OCI-LY3 (cell line): Measurements from ENCODE around the gene LEPROT.
"Not testable (repeated sequence)": the region's sequence is repeated elsewhere in the genome, so short reads cannot be mapped to it uniquely, and the experiment has no call there.

Source experiments
- H2AFZ ChIP-seq: fragments of 200-600, 300-600 bp; shearing (Covaris generic); 2 replicates; pipeline ENCODE4 v1.6.0; 2014; ENCODE audit warnings: antibody characterized with exemption, low read depth, low read length
- H3K27ac ChIP-seq: fragments of 200-600, 300-600 bp; sonication (generic); 2 replicates; pipeline ENCODE4 v1.5.1; 2014; ENCODE audit warnings: mild to moderate bottlenecking, low read length, moderate library complexity, mixed read lengths
- H3K27me3 ChIP-seq: fragments of 200-600, 300-600 bp; sonication (generic); 2 replicates; pipeline ENCODE4 v1.6.1; 2014; ENCODE audit warnings: low read depth, low read length, mixed read lengths
- H3K36me3 ChIP-seq: fragments of 200-600, 300-600 bp; sonication (generic); replicated peaks from 2 replicates; pipeline ENCODE3; 2014; ENCODE audit warnings: low read depth, low read length, mixed read lengths
- H3K4me1 ChIP-seq: fragments of 300-600, 200-600 bp; sonication (generic); 2 replicates; pipeline ENCODE4 v1.6.1; 2014; ENCODE audit warnings: low read length, mixed read lengths
- H3K4me2 ChIP-seq: fragments of 200-600, 300-600 bp; sonication (generic); 2 replicates; pipeline ENCODE4 v1.6.1; 2014; ENCODE audit warnings: low read length, mixed read lengths
- H3K4me3 ChIP-seq: fragments of 300-600, 200-600 bp; sonication (generic); 2 replicates; pipeline ENCODE4 v1.5.1; 2014; ENCODE audit warnings: antibody characterized with exemption, mild to moderate bottlenecking, low read length, moderate library complexity
- H3K79me2 ChIP-seq: fragments of 300-600, 200-600 bp; shearing (Covaris generic); 2 replicates; pipeline ENCODE4 v1.6.1; 2014; ENCODE audit warnings: mild to moderate bottlenecking, low read length, mixed read lengths
- H3K9ac ChIP-seq: fragments of 300-600, 200-600 bp; shearing (Covaris generic); 2 replicates; pipeline ENCODE4 v1.6.0; 2014; ENCODE audit warnings: mild to moderate bottlenecking, low read length, moderate library complexity
- H3K9me3 ChIP-seq: fragments of 200-600, 300-600 bp; shearing (Covaris generic); 2 replicates; pipeline ENCODE4 v1.6.1; 2014; ENCODE audit warnings: low read length, mixed read lengths; ENCODE audit not compliant: insufficient read depth
- H4K20me1 ChIP-seq: fragments of 200-600, 300-600 bp; sonication (generic); 2 replicates; pipeline ENCODE4 v1.6.1; 2016; ENCODE audit warnings: low read length, mixed read lengths; ENCODE audit not compliant: insufficient read depth
- EZH2phosphoT487 ChIP-seq: fragments of 200-600 bp; shearing (Covaris generic); IDR thresholded peaks from 2 replicates; pipeline ENCODE4 v1.6.1; 2018; ENCODE audit warnings: antibody characterized with exemption, mixed run types, low read depth
- TF ChIP-seq, protein P1 (sequence below): fragments of 200-600, 300-600 bp; sonication (generic); IDR thresholded peaks from 2 replicates; pipeline ENCODE4 v1.5.1; 2014; ENCODE audit warnings: antibody characterized with exemption, low read length, low read depth

The LEPROT gene

DNA sequence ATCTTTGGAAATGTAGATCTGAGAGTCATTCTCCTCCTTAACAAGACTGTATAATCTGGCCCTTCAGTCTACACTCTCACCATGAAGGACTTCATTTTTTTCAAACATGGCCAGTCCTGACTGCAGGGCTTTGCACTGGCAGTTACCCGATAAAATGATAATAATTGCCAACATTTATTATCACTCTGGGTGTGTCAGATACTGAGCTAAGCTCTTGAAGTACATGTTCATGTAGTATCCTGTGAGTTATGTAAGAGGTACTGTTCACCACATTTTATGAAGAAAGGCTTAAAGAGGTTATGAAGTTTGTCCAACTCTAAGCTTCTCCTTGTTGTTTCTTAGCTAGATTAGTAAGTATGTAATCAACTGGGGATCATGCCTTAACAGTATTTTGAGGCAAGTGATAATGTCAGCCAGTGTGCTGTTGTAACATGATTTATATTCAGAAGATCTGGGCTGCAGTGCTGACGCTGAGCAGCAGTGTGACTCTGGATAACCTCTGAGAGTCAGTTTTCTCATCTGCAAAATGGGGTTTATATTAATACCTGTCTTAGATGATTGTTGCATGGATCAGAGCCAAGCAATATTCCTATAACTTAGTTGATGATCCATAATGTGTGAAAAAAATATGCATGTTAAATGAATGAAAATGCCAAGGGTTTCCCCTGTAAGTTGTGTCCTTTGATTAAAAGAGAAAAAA lies 42.1 kb upstream of the LEPROT start:
- H3K9ac ChIP-seq = no peak overlapping the region
- H3K36me3 ChIP-seq = no peaks in the 10 kb centered on the region
- H3K79me2 ChIP-seq = no peaks in the 10 kb centered on the region
- H3K4me1 ChIP-seq = no peaks in the 10 kb centered on the region
- H2AFZ ChIP-seq = no peak overlapping the region
- no peaks in the 10 kb centered on the region for H3K27me3 ChIP-seq
- TF ChIP-seq EZH2phosphoT487 = no peak
- TF ChIP-seq, protein P1, sequence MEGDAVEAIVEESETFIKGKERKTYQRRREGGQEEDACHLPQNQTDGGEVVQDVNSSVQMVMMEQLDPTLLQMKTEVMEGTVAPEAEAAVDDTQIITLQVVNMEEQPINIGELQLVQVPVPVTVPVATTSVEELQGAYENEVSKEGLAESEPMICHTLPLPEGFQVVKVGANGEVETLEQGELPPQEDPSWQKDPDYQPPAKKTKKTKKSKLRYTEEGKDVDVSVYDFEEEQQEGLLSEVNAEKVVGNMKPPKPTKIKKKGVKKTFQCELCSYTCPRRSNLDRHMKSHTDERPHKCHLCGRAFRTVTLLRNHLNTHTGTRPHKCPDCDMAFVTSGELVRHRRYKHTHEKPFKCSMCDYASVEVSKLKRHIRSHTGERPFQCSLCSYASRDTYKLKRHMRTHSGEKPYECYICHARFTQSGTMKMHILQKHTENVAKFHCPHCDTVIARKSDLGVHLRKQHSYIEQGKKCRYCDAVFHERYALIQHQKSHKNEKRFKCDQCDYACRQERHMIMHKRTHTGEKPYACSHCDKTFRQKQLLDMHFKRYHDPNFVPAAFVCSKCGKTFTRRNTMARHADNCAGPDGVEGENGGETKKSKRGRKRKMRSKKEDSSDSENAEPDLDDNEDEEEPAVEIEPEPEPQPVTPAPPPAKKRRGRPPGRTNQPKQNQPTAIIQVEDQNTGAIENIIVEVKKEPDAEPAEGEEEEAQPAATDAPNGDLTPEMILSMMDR = no peak
- no peaks in the 10 kb centered on the region for H4K20me1 ChIP-seq
- H3K27ac ChIP-seq = no peak overlapping the region
- H3K4me2 ChIP-seq = no peak overlapping the region
- no peak overlapping the region for H3K4me3 ChIP-seq
- H3K9me3 ChIP-seq = no peaks in the 10 kb centered on the region

- H3K27me3 ChIP-seq, H3K9me3 ChIP-seq, H3K4me2 ChIP-seq, H3K9ac ChIP-seq, H3K79me2 ChIP-seq, H2AFZ ChIP-seq, H3K27ac ChIP-seq, H4K20me1 ChIP-seq, H3K4me3 ChIP-seq, H3K4me1 ChIP-seq, H3K36me3 ChIP-seq: not testable (repeated sequence)
Observed at GRCh38 chr1:65384426-65384825, 36.0 kb upstream of the LEPROT start.

DNA sequence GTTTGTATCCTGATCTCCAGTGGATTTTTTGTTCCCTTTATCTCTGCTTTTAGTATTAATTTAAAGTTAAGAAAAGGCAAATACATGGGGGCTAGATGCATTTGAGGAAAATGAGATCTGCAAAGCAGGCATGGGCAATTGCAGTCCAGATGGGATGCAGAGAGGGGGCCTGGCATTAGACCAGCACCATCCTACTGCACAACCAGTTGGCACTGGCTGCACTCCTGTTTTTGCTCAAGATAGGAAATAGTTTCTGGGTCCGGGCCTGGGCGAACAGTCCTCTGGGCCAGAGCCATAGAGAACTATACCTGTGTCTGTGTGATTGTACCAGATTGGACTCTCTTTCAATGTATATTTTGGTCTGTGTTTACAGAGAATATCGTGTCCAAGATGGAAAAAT lies 34.0 kb upstream of the LEPROT start:
- TF ChIP-seq EZH2phosphoT487 = no peak
- TF ChIP-seq, protein P1 = no peak
- no peaks in the 10 kb centered on the region for H3K9me3 ChIP-seq
- no peaks in the 10 kb centered on the region for H3K36me3 ChIP-seq
- H3K4me1 ChIP-seq = peaks cover 9% of the 10 kb centered on the region
- no peak overlapping the region for H3K9ac ChIP-seq
- no peak overlapping the region for H3K4me3 ChIP-seq
- no peak overlapping the region for H3K27ac ChIP-seq
- no peak overlapping the region for H2AFZ ChIP-seq
- H4K20me1 ChIP-seq = no peaks in the 10 kb centered on the region
- no peak overlapping the region for H3K4me2 ChIP-seq
- H3K27me3 ChIP-seq = no peaks in the 10 kb centered on the region
- no peaks in the 10 kb centered on the region for H3K79me2 ChIP-seq

DNA sequence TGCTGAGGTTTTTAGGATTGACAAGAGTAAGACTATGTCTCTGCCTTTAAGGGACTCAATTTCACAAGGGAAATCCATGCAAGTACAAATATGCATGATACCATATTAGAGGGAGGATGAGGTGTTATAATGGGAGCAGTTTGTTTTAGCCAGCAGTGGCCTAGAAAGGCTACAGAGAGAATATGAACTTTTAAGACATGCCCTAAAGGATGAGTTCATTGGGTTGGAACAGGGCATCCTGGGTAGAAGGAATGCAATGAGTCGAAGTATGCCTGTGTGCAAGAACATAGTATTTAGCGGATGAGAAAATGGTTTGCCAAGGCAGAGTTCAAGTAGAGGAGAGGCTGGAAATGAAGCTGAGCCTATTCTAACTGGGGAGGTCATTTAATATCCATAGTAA lies 32.6 kb upstream of the LEPROT start:
- Histone ChIP-seq H3K27me3 (no peaks in the 10 kb centered on the region), H3K36me3 (no peaks in the 10 kb centered on the region), H3K9me3 (no peaks in the 10 kb centered on the region), H3K4me2 (no peak overlapping the region), H3K4me3 (no peak overlapping the region), H4K20me1 (no peaks in the 10 kb centered on the region), H3K27ac (no peak overlapping the region), H3K79me2 (no peaks in the 10 kb centered on the region), H3K4me1 (peaks cover 10% of the 10 kb centered on the region), H3K9ac (no peak overlapping the region), H2AFZ (no peak overlapping the region)
- TF ChIP-seq, protein P1 = no peak
- no peak for TF ChIP-seq EZH2phosphoT487
